Erythroblast (primary cell): ENCODE measurements around the gene PCIF1.
"Not testable (repeated sequence)": the region's sequence is repeated elsewhere in the genome, so short reads cannot be mapped to it uniquely, and the experiment has no call there.

ENCODE experiments used
- DNase-seq, 2 experiments: peaks; one replicate each; lab custom pipeline; 2025; lab: John Stamatoyannopoulos, UW
- GATA1 ChIP-seq: IDR thresholded peaks from 2 replicates; pipeline ENCODE4 v1.6.1; 2011; ENCODE audit warnings: low read depth, mild to moderate bottlenecking, control low read depth, low read length, moderate library complexity
- POLR2A ChIP-seq: IDR thresholded peaks from 2 replicates; pipeline ENCODE4 v1.6.1; 2011; ENCODE audit warnings: mild to moderate bottlenecking, low read length

The PCIF1 gene

DNA sequence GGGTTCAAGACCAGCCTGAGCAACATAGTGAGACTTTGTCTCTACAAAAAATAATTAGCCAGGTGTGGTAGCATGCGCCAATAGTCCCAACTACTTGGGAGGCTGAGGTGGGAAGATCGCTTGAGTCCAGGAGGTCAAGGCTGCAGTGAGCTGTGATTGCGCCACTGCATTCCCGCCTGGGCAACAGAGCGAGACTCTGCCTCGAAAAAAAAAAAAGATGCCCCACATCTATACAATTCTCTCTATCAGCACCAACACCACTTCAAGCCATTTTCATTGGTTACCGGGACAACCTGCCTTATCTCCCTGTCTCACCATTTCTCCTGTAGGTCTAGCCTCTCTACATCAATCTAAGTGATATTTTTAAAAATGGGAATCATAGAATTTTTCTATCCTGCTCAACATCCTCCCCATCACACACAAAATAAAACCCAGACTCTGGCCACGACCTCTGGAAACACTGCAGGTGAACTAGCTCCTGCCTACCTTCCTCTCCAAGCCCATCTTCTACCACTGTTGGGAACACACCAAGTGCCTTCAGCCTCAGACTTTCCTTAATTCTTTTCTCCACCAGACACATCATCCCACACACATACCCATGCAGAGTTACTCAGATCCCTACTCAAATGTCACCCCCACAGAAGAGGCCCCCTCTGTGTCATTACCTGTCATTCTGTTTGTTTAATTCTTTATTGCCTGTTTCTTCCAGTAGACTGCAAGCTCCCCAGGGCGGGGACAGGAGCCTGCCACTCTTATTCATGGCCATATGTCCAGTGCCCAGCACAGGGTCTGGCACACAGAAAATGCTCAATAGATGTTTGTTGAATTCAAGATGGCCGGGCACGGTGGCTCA, 12.9 kb upstream of the PCIF1 start:
- TF ChIP-seq POLR2A (no peak), GATA1 (no peak)
- peak in 1 of 2 experiments; percentile 24 for DNase-seq

DNA sequence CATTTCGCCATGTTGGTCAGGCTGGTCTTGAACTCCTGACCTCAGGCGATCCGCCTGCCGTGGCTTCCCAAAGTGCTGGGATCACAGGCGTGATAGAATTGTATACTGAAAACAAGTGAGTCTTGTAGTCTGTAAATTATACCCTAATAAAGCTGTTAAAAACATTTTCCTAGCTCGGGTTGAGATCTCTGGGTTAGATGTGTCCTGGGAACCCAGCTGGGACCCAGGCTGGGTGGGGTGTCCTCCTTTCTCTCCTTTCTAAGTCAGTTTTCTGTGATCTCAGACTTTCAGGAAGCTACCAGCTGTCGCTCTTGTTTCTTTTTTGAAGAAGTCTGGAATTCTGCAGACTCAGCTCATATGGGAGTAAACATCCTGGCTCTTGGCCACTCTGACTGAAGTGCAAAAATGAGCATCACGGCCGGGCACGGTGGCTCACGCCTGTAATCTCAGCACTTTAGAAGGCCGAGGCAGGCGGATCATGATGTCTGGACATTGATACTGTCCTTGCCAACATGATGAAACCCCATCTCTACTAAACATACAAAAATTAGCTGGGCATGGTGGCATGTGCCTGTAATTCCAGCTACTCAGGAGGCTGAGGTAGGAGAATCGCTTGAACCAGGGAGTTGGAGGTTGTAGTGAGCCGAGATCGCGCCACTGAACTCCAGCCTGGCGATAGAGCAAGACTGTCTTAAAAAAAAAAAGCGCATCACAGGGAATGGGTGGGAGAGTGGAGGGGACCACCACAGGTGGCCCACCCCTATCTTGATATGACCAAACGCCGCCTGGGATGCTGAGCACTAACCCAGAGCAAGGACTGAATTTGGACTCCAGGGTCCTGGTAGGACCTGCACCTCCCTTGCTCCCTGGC, 9.9 kb upstream of the PCIF1 start:
- DNase-seq = peak in 1 of 2 experiments; percentile 48
- no peak for TF ChIP-seq GATA1
- no peak for TF ChIP-seq POLR2A

DNA sequence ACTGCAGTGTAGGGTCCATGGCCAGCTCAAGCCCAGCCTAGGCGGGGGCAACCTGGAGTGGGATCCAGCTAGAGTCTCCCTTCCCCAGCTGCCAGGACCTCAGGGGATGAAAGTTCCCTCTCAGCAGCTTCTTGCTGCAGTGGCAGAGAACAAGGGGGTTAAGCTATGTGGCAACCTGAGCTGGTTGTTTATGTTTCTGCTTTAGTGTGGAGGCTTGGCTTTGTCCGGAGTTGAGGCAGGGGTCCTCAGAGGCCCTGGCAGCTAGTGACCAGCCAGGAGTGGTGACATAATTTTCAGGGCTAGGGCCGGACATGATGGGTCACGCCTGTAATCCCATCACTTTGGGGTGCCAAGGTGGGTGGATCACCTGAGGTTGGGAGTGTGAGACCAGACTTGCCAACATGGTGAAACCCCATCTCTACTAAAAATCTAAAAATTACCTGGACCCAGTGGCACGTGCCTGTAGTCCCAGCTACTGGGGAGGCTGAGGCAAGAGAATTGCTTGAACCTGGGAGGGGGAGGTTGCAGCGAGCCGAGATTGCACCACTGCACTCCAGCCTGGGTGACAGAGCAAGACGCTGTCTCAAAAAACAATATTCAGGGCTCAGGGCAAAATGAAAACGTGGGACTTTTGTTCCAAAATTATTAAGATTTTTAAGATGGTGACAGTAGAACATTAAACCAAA, 8.5 kb upstream of the PCIF1 start:
- no peak for DNase-seq
- TF ChIP-seq GATA1 = no peak
- no peak for TF ChIP-seq POLR2A

DNA sequence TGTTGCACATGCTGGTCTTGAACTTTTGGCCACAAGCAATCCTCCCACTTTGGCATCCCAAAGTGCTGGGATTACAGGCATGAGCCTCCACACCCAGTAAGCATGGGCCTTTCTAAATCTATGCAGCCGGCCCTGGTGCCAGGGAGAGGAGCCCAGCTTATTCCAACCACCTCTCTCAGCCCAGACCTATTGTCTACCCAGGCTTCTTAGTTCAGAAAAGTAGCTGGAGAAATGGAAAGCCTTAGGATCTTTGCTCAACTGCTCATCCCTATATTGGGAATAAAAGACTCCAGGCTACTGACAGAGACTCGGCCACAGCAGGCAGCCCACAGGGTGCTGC, 7.8 kb upstream of the PCIF1 start:
- DNase-seq = no peak
- TF ChIP-seq POLR2A (no peak), GATA1 (no peak)

DNA sequence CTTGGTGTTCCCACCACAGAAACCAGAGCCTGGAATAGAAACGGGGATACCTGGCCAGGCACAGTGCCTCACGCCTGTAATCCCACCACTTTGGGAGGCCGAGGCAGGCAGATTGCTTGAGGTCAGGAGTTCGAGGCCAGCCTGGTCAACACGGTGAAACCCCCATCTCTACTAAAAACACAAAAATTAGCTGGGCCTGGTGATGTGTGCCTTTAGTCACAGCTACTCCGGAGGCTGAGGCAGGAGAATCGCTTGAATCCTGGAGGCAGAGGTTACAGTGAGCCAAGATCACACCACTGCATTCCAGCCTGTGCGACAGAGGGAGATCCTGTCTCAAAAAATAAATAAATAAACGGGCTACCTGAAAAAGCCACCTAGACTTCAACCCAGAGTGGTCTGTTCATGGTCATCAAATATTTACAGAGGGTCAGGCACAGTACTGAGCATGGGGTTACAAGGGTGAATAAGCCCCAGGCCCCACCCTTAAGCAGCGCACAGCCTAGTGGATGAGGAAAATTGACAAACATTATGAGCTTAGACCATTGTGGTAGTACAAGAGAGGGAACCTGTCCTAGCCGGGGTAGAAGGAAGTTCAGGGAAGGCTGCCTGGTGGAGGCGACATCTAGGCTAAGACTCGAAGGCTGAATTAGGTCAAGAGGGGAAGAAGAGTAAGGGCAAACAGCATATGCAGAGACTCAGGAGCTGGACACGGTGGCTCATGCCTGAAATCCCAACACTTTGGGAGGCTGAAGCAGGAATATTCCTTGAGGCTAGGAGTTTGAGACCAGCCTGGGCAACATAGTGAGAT, 7.2 kb upstream of the PCIF1 start:
- no peak for DNase-seq
- TF ChIP-seq GATA1 = no peak
- no peak for TF ChIP-seq POLR2A

DNA sequence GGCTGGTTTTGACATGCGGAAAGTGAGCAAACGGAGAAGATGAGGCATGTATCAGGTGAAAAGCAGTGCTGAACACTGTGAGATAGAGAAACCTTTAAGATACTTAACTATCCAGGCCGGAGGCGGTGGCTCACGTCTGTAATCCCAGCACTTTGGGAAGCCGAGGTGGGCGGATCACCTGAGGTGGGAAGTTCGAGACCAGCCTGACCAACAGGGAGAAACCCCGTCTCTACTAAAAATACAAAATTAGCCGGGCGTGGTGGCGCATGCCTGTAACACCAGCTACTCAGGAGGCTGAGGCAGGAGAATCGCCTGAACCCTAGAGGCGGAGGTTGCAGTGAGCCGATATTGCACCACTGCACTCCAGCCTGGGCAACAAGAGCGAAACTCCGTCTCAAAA, 2.8 kb upstream of the PCIF1 start:
- DNase-seq = not testable (repeated sequence)

DNA sequence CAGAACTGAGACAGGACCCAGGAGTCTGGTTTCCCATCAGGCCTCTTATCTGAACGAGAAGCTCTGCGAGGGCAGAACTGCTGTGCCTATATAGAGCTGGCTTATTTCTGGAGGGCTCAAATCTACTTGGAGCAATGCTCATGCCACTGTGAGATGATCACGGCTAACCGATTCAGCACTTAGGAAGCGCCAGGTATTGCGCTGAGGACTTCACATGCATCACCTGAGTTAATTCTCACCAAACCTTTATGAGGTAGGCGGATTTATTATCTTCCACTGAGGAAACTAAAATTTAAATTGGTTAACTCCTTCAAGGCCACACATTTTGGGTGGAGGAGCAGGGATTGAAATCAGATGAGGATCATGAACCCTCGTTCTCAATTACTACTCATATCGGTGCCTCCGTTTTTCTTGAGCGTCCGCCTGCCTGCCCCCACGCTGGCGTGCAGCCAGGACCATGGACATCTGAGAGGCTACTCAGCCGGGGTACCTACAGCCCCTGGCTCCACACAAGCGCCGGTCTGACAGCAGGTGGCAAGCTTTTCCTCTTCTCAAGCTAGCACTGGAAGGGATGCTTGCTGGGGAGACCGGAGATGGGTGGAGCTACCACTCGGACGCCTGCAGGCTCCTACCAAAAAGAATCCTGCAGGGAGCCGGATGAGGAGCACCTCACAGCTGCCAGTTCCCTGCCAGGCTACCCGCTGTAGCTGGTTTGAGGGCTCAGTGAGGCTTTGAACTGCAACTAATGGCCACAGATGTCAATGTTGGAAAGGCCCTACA, 1.0 kb upstream of the PCIF1 start:
- DNase-seq = peak; percentile 68 to 73
- no peak for TF ChIP-seq GATA1
- TF ChIP-seq POLR2A = no peak

DNA sequence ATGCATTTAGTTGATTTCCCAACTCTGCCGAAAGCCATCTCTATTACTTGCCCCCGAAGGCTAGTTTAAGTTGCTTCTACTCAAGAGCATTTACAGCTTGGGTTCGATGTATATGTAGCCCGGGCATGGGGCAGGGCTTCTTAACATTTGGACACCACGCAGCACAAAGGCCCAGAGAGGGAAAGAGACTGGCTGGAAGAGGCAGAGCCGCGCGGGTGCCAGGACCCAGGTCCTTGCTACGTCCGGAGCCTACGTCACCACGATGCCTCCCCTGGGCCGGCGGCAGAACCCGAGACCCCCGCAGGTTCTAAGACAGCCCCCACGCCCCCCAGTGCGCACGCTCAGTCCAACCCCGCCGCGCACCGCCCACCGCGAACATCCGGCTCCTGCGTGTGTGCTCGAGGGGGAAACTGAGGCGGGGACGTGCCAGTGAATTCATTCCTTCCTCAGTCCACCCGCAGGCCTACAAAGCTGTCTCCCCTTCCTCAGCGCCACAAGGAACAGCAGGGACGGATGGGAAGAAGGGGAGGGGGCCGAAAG, 367 bp upstream of the PCIF1 start:
- peak; percentile 76 to 82 for DNase-seq
- TF ChIP-seq POLR2A = no peak
- no peak for TF ChIP-seq GATA1

DNA sequence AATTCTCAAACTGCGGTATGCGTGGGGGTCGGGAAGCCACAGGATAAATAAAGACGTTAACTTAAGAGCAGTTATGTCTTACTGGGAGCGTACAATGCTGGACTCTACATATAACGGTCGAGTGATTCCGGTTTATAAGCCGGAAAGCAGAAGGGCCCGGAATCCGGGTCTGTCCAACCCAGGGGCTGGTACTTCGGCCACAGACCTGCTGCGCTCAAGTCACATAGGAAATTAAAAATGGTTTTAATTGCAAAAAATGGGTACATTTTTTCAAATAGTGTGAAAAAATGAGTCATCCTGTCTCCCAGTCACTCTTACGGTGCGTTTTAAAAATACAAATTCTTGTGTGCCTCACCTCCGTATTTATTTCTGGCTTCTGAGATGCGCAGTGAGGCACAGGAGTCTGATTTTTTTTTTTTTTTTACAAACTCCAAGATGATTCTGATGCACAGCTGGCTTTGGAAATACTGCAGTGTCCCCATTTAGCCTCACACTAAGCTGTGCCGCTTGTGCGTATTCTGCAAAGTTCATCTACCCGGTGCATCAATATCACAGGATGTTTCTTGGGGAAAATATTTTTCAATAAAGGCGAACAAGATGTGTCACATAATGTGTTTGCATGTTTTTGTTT, 1.0 kb downstream of the PCIF1 start:
- DNase-seq = no peak
- no peak for TF ChIP-seq POLR2A
- TF ChIP-seq GATA1 = no peak

DNA sequence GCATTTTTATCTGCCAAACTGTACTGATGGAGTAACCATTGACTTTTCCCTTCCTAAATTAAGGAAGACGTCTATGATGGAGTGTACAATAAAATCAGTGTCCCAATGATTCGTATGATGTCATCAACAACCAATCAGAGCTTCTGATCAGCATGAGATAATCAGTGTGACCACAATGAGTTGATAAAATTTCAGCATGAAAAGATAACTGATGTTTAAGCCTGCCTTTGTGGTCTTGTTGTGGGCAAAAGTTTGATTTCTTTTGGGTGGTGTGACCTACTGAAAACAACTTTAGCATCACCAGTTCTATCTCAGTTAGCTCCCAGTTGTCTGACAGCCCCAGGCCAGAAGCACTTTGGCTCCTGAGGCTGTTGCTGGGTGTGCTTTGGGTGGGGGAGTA, 3.3 kb downstream of the PCIF1 start:
- TF ChIP-seq POLR2A = no peak
- TF ChIP-seq GATA1 = no peak
- DNase-seq = peak in 1 of 2 experiments; percentile 19

DNA sequence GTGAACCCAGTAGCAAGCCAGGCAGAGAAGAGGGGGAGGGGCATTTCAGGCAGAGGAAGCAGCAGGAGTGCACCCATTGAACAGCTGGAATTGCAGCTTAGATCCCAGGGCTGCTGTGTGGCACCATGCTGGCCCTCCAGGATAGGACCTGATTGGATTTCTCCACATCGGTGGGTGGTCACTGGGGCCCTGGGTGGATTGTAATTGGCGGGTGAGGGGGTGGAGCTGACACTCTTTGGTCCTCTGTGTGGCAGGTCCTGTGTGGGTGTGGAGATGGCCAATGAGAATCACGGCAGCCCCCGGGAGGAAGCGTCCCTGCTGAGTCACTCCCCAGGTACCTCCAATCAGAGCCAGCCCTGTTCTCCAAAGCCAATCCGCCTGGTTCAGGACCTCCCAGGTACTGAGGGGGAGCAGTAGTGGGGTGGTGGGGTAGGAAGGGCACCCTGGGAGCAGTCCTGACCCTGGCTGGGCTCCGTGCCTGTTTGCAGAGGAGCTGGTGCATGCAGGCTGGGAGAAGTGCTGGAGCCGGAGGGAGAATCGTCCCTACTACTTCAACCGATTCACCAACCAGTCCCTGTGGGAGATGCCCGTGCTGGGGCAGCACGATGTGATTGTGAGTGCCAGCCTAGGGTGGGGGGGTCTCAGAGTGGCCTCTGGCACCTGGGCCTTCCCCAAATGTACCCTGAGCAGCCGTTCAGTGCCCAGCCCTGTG, 4.4 kb downstream of the PCIF1 start:
- TF ChIP-seq POLR2A = no peak
- no peak for TF ChIP-seq GATA1
- DNase-seq = no peak
